HL-60 (cell line): Measurements from ENCODE around the gene GFY.

Experiments
- DNase-seq, 2 experiments: peaks; one replicate each; pipeline ENCODE4 v3.0.0-alpha.2; 2010 to 2020; ENCODE audit warnings: low read depth in 1 of 2, low spot score in 1 of 2
- H3K27ac ChIP-seq: fragments of 250-450 bp; sonication (Bioruptor Pico); replicated peaks from 2 replicates; pipeline ENCODE4 v1.5.1; 2020; ENCODE audit warnings: mild to moderate bottlenecking, moderate library complexity
- H3K27me3 ChIP-seq: fragments of 250-450 bp; sonication (Bioruptor Pico); 2 replicates; pipeline ENCODE4 v1.5.1; 2021; ENCODE audit warnings: mild to moderate bottlenecking, moderate library complexity; ENCODE audit not compliant: insufficient read depth, poor library complexity, severe bottlenecking
- H3K4me3 ChIP-seq: replicated peaks from 2 replicates; pipeline ENCODE4 v1.5.1; 2011; ENCODE audit warnings: mild to moderate bottlenecking, control low read depth, low read length; ENCODE audit not compliant: insufficient read depth
- SPI1 ChIP-seq: IDR thresholded peaks from 2 replicates; pipeline ENCODE4 v1.6.1; 2012; ENCODE audit warnings: low read depth, mild to moderate bottlenecking, borderline replicate concordance
- TF ChIP-seq, protein P1 (sequence below): IDR thresholded peaks from one replicate; pipeline ENCODE4 v1.5.1; 2011; ENCODE audit warnings: low read length, control low read depth, inconsistent platforms; ENCODE audit not compliant: insufficient read depth

Gene GFY

DNA sequence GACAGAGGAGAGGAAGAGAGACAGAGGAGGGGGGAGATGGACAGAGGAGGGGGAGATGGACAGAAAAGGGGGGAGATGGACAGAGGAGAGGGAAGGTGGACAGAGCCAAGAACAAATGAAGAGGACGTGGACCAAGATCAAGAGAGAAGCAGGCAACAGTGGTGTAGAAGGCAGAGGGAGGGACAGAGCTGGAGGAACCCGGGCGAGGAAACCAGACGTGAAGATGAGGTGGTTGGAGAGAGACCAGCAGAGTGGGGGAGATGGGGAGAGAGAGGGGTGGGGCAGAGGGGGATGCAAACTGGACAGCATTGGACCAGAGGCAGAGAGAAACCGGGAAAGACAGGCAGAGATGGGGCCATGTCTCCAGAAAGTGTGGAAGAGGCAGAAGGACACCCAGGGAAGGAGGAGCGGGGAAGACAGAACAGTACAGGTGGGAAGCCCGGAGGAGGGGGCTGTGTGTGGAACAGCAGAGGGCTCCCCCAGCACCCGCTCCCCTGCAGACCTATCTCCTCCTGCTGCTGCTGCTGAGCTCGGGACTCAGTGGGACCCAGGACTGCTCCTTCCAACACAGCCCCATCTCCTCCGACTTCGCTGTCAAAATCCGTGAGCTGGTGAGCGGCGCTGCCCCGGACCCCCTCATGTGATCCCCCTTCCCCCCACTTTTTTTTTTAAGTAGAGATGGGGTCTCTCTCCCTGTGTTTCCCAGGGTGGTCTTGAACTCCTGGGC is 50.2 kb downstream of the GFY start:
- TF ChIP-seq, protein P1, sequence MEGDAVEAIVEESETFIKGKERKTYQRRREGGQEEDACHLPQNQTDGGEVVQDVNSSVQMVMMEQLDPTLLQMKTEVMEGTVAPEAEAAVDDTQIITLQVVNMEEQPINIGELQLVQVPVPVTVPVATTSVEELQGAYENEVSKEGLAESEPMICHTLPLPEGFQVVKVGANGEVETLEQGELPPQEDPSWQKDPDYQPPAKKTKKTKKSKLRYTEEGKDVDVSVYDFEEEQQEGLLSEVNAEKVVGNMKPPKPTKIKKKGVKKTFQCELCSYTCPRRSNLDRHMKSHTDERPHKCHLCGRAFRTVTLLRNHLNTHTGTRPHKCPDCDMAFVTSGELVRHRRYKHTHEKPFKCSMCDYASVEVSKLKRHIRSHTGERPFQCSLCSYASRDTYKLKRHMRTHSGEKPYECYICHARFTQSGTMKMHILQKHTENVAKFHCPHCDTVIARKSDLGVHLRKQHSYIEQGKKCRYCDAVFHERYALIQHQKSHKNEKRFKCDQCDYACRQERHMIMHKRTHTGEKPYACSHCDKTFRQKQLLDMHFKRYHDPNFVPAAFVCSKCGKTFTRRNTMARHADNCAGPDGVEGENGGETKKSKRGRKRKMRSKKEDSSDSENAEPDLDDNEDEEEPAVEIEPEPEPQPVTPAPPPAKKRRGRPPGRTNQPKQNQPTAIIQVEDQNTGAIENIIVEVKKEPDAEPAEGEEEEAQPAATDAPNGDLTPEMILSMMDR = no peak
- TF ChIP-seq SPI1 = no peak
- no peak overlapping the region for H3K4me3 ChIP-seq
- DNase-seq = no peak
- H3K27me3 ChIP-seq = no peaks in the 10 kb centered on the region
- no peak overlapping the region for H3K27ac ChIP-seq

DNA sequence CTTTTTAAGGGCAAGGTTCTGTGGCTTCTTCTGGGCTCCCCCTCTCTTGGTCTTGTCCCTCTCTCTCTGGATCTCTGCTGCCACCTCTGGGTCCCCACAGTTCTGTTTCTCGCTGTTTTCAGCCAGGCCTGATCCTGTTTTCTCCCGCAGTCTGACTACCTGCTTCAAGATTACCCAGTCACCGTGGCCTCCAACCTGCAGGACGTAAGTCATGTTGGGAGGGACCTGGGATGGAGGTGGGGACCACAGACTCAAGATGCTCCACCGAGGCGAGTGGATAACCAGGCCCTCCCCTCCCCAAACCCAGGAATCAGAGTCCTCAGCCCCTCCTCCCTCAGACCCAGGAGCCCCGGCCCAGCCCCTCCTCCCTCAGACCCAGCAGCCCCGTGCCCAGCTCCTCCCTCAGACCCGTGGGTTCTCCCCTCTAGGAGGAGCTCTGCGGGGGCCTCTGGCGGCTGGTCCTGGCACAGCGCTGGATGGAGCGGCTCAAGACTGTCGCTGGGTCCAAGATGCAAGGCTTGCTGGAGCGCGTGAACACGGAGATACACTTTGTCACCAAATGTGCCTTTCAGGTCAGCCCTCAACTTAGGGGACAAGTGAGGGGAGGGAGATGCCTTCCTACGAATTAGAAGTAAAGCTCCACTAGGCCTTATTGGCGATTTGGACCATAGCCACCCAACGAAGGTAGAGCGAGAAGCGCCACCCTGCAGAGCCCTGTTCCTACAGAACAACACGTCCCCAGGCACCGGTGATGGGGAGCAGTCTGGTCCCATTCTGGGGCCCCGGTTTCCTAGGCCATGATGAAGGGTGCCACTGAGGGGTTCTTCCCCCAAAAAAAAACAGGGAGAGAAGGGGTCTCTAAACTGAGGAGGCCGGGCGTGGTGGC is 51.0 kb downstream of the GFY start:
- Histone ChIP-seq H3K27ac (no peak overlapping the region), H3K27me3 (no peaks in the 10 kb centered on the region), H3K4me3 (no peak overlapping the region)
- TF ChIP-seq, protein P1 = peak; percentile 57
- TF ChIP-seq SPI1 = no peak
- DNase-seq = peak in 1 of 2 experiments; percentile 60
